GM12875 (cell line): ENCODE results near the gene ITGB5.
"Not testable (repeated sequence)": the region's sequence is repeated elsewhere in the genome, so short reads cannot be mapped to it uniquely, and the experiment has no call there.

Source experiments
- H3K4me3 ChIP-seq: one replicate; pipeline ENCODE4 v1.5.1; 2011; ENCODE audit warnings: low read depth, low read length, control low read depth
- CTCF ChIP-seq: IDR thresholded peaks from 2 replicates; pipeline ENCODE4 v1.5.1; 2011; ENCODE audit warnings: low read depth, mild to moderate bottlenecking, control low read depth, inconsistent platforms, low read length, moderate library complexity, borderline replicate concordance; ENCODE audit not compliant: insufficient read depth

ITGB5 gene

GRCh38 chr3:124786511-124787241 lies 100.5 kb downstream of the ITGB5 start:
- TF ChIP-seq CTCF: no peak
- no peak overlapping the region for H3K4me3 ChIP-seq

- no peak overlapping the region for H3K4me3 ChIP-seq
- no peak for TF ChIP-seq CTCF
Measured at GRCh38 chr3:124785973-124786372, 101.2 kb downstream of the ITGB5 start.

DNA sequence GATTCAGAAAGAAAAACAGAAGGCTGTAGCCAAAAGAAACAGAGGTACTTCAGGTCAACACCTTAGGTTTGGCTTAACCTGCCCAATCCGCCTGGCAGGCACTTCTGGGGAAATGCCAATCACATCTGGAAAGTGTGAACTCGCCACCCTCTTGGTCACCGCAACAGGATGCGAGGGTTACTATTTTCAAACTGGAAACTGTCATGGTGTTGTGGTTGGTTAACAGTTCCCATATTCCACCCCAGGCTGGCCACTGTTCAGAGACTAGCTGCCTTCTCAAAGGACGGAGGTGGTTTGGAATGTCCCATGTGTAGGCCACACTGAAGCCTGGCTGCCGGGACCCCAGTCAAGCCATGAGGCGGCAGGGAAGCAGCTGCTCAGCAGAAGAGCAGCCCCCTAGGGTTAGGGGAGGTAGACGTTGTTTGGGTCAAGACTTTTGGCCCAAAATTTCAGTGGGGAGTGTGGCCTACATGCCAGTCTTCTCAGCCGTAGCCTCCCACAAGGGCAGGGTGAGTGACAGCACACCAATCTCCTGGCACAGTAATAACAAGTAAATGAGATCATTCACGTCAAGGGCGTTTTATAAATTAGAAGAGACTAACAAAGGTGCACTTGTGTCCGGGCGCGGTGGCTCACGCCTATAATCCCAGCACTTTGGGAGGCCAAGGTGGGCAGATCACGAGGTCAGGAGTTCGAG lies 102.3 kb downstream of the ITGB5 start:
- TF ChIP-seq CTCF: no peak
- no peak overlapping the region for H3K4me3 ChIP-seq

DNA sequence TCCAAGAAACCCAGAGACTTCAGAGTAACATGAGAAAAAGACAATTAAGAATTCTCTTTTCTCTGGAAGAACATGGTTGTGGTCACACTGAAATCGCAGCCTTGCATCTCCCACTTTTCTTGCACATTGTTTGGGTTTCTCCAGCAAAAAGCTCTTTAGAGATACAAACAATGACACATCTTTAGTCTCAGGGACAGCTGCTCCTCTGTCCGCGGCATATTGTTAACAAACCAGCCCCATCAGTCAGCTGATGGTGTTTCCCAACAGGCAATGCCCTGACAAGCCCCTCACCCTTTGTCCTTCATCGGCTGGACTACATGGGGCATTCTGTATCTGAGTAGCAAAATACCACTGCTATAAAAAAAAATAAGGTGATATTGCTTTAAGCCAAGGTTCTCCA lies 103.5 kb downstream of the ITGB5 start:
- H3K4me3 ChIP-seq: no peak overlapping the region

GRCh38 chr3:124782377-124782712 lies 104.8 kb downstream of the ITGB5 start:
- H3K4me3 ChIP-seq: not testable (repeated sequence)

More for the DNA sequence above, 103.5 kb downstream of the ITGB5 start:
- no peak for TF ChIP-seq CTCF

GRCh38 chr3:124781476-124782376 lies 105.4 kb downstream of the ITGB5 start:
- no peak for TF ChIP-seq CTCF
- H3K4me3 ChIP-seq: no peak overlapping the region

GRCh38 chr3:124780761-124781475 lies 106.2 kb downstream of the ITGB5 start:
- TF ChIP-seq CTCF: no peak
- H3K4me3 ChIP-seq: no peak overlapping the region
